HG03135 (cell line): ENCODE measurements around the gene SNRNP48.

Experiments used
- ATAC-seq: cut with Tn5 transposase; IDR thresholded peaks from one replicate; pipeline ENCODE4 v1.9.1; 2021; ENCODE audit warnings: mild to moderate bottlenecking, moderate library complexity; ENCODE audit not compliant: unreplicated experiment

The SNRNP48 gene

GRCh38 chr6:7558781-7559180 lies 31.2 kb upstream of the SNRNP48 start:
- no peak for ATAC-seq

- ATAC-seq: no peak
These were observed 30.8 kb upstream of the SNRNP48 start for GRCh38 chr6:7559196-7559595.

- no peak for ATAC-seq
These were observed 30.2 kb upstream of the SNRNP48 start for GRCh38 chr6:7559651-7560385.

- ATAC-seq: no peak
These were observed 28.6 kb upstream of the SNRNP48 start for GRCh38 chr6:7561153-7561964.

- no peak for ATAC-seq
These were observed 27.2 kb upstream of the SNRNP48 start for GRCh38 chr6:7562769-7563168.

GRCh38 chr6:7566107-7566506 lies 23.9 kb upstream of the SNRNP48 start:
- ATAC-seq: no peak

- no peak for ATAC-seq
These were observed 23.3 kb upstream of the SNRNP48 start for GRCh38 chr6:7566617-7567173.

- no peak for ATAC-seq
These were observed 22.0 kb upstream of the SNRNP48 start for GRCh38 chr6:7568021-7568420.

- no peak for ATAC-seq
These were observed 20.9 kb upstream of the SNRNP48 start for GRCh38 chr6:7569082-7569481.

- ATAC-seq: no peak
These were observed 17.6 kb upstream of the SNRNP48 start for GRCh38 chr6:7572213-7572943.

GRCh38 chr6:7574500-7574899 lies 15.5 kb upstream of the SNRNP48 start:
- ATAC-seq: no peak

- ATAC-seq: no peak
These were observed 11.5 kb upstream of the SNRNP48 start for GRCh38 chr6:7578516-7578915.

- ATAC-seq: no peak
These were observed 11.1 kb upstream of the SNRNP48 start for GRCh38 chr6:7578931-7579330.

GRCh38 chr6:7579851-7580250 lies 10.1 kb upstream of the SNRNP48 start:
- no peak for ATAC-seq

- no peak for ATAC-seq
These were observed 9.5 kb upstream of the SNRNP48 start for GRCh38 chr6:7580537-7580926.

GRCh38 chr6:7580927-7581618 lies 8.9 kb upstream of the SNRNP48 start:
- no peak for ATAC-seq

GRCh38 chr6:7585287-7585930 lies 4.6 kb upstream of the SNRNP48 start:
- no peak for ATAC-seq

- no peak for ATAC-seq
These were observed 2.3 kb upstream of the SNRNP48 start for GRCh38 chr6:7587631-7588100.

- ATAC-seq: no peak
These were observed 1.5 kb upstream of the SNRNP48 start for GRCh38 chr6:7588506-7588905.

- no peak for ATAC-seq
These were observed 777 bp upstream of the SNRNP48 start for GRCh38 chr6:7589221-7589620.
